ENCODE results near the gene PGBD5. TPM values are rescaled to one million over a fixed set of nuclear protein-coding genes. Genes with fewer than 3 reads are reported as not detected.

The PGBD5 gene
- total and polyA plus RNA-seq, 9 of the 15 experiments (the other 6 are each of a cell fraction or from before 2014, with no cell fraction given), result under 0.01 to 0.40 (median 0.10) TPM; not detected in 3

- in situ Hi-C loops (cut with MboI), result no loop called here
- no peaks in the 10 kb centered on the region for H3K4me1 ChIP-seq (replicated peaks in 1 of 2; ENCODE audit: control insufficient read depth in 2 of 2, insufficient read depth in 2 of 2, low read length in 2 of 2)
- no TSS peak for BruUV-seq (replicated peaks)
- FAIRE-seq (no peak), ATAC-seq (no peak), DNase-seq (ENCODE audit: extremely low read depth in 1 of 4, low spot score in 3 of 4) (no peak)
- peaks cover 3 to 11% of the 10 kb centered on the region in 2 experiments; a peak in 3 of 5 replicates for H3K27me3 ChIP-seq (ENCODE audit: control insufficient read depth in 2 of 2, insufficient read depth in 2 of 2, low read length in 2 of 2)
- H3K36me3 ChIP-seq (ENCODE audit: control insufficient read depth, insufficient read depth, low read length), result no peaks in the 10 kb centered on the region
- H4K20me1 ChIP-seq (replicated peaks; ENCODE audit: control insufficient read depth, insufficient read depth, low read length), result no peaks in the 10 kb centered on the region
- H3K9me3 ChIP-seq (replicated peaks; ENCODE audit: control insufficient read depth, insufficient read depth, low read depth, low read length), result 0 out of 2 replicates have a peak, but pooled peaks cover 3% of the 10 kb centered on the region
- CTCF ChIA-PET (ENCODE audit: low intra/inter-chr PET ratio), result no interaction called here
- no peak overlapping the region for H2AFZ ChIP-seq (ENCODE audit: low read depth, low read length)
- intact Hi-C loops (cut with micrococcal nuclease), result no loop called here
- H3K9ac ChIP-seq (ENCODE audit: insufficient read depth in 1 of 2, low read depth in 2 of 2, low read length in 2 of 2), result no peak overlapping the region
- POLR2A ChIA-PET, result no interaction called here
- WGBS (ENCODE audit: insufficient coverage, low coverage, missing lambda C conversion rate), result 0% methylated on average over 1 of the region's 1 CpG
- H3K79me2 ChIP-seq (ENCODE audit: control insufficient read depth, insufficient read depth, low read length), result no peaks in the 10 kb centered on the region
- H3K4me3 ChIP-seq, result no peak overlapping the region
- TF ChIP-seq HOXB6 (CRISPR knock-in tag; IDR thresholded peaks at IDR 0.05; ENCODE audit: borderline replicate concordance) (no peak), MECOM (CRISPR knock-in tag; IDR thresholded peaks at IDR 0.05) (no peak), KLF13 (tag; IDR thresholded peaks at IDR 0.05; ENCODE audit: borderline replicate concordance, low read depth) (no peak), E2F1 (CRISPR knock-in tag; IDR thresholded peaks at IDR 0.05) (no peak), PHB (CRISPR knock-in tag; IDR thresholded peaks at IDR 0.05) (no peak), RFX1 (IDR thresholded peaks at IDR 0.05) (no peak), SAP30 (IDR thresholded peaks at IDR 0.05; ENCODE audit: borderline replicate concordance, insufficient read depth, low read depth, low read length, poor library complexity, severe bottlenecking) (no peak), ZNF561 (CRISPR knock-in tag; conservative IDR thresholded peaks at IDR 0.05) (no peak), ZC3H4 (CRISPR knock-in tag; IDR thresholded peaks at IDR 0.05; ENCODE audit: borderline replicate concordance) (no peak), ZNF239 (CRISPR knock-in tag; IDR thresholded peaks at IDR 0.05) (no peak), WHSC1 (IDR thresholded peaks at IDR 0.05; ENCODE audit: low read length) (no peak)
- no peak overlapping the region for H3K27ac ChIP-seq (ENCODE audit: extremely low read depth, low read depth, low read length)
- H3K9me1 ChIP-seq (ENCODE audit: control insufficient read depth, insufficient read depth, low read length), result no peaks in the 10 kb centered on the region
- H3K4me2 ChIP-seq (ENCODE audit: insufficient read depth, low read length), result no peak overlapping the region
Measured at GRCh38 chr1:230379928-230380327, 46.2 kb downstream of the PGBD5 start.

Measured in K562 (cell line).